NCI-H1048 (cell line): ENCODE results near the gene AKAP13.

ENCODE experiments used
- DNase-seq: peaks from one replicate; lab custom pipeline; 2025; lab: John Stamatoyannopoulos, UW

AKAP13 gene

DNA sequence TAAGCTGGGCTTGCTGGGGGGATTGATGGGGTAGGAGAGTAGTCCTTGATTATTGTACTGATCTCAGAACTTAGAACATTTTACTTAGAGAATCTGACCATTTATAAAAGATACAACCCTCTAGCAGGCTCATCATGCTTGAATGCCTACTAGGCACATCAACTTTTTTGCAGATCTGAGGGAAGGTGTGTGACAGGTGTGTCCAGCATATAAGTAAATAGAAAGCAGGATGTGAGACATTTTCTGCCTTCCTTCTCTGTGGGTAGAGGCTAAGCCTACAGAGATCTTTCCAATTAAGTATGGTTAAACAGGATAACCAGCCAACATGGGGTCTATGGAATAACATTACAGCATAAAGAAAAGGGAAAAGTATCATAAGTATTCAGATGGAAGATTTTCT, 159.1 kb downstream of the AKAP13 start:
- DNase-seq = no peak

DNA sequence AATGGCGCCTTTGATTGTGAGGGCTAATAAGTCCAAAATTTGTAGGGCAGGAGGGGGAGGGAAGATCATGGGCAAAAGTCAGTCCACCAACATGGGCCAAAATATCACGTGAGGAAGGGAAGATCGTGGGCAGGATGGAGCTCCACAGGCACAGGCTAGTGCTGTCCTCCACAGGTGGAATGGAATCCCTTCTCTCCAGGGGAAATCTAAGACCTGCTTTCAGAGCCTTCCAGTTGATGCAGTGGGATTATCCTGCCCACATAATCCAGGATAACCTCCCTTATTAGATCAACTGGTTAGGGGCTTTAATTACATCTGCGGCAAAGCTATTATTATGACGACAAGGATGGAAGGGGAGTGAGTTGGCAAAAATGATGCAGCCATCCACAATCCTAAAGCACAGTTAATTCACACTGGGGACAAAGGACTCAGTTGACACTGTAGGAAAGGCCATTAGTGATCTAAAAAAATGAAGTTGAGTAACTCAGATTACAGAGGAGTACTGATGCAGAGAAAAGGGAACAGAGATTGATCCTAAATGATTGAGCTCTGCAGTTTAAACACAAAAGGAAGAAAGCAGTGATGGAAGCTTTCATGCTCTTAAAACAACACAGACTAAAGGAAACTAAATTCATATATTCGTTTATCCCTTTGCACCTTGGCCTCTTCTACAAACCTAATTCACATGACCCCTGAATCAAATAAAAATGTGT, 159.8 kb downstream of the AKAP13 start:
- DNase-seq = no peak

DNA sequence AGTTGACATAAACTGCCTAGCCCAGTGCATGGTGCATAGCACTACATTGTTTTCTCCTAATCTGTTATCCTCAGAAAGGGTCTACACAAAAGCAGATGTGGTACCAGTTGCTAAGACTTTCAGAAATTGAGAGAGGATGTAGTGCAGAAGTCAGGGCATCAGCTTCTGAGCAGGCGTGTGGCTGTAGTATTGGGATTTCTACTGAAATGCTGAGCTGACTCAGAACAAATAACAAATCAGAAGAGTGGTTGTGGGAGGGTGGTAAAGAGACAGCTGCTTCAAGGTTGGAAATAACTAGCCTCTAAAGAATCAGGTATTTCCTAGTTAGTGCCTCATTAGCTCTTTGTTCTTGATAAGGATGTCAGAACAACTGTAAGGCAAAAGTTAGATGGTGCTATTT, 161.3 kb downstream of the AKAP13 start:
- no peak for DNase-seq

DNA sequence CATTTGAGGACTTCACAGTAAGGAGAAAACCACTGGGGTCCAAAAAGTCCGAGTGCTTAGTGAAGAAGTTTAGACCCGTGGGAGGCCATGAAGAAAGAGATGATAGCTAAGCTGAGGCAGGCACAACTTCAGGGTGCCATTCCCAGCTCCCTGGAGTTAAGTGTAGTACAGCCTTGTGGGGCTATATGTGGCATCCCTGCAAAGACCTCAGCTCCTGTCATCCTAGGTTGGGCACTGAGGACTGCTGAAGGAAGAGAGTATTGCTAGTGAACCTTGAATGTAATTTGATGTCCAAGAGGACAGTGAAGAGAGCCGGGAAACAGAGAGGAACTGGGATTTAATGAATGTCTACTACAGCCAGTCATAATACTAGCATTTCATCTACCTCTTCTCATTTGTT, 162.1 kb downstream of the AKAP13 start:
- DNase-seq = no peak

DNA sequence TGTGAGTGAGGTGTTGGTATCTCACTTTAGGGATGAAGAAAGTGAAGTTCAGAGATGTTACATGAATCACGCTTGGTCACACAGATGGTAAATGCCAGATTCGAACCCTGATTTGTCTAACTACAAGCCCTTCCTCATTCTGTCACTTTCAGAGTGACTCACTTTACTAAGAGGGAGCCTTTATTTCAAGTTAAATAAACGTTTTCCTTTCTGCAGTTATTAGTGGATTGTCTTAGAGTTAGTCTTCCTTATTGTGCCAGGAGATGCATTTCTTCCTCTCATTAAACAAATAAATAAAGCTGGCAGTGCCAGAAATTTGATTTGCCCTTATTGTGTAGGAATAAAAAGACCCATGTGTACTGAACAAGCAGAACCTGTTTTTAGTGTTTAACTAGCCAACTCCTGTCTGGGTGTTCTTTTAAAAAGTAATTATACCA, 162.5 kb downstream of the AKAP13 start:
- peak; percentile 59 for DNase-seq

DNA sequence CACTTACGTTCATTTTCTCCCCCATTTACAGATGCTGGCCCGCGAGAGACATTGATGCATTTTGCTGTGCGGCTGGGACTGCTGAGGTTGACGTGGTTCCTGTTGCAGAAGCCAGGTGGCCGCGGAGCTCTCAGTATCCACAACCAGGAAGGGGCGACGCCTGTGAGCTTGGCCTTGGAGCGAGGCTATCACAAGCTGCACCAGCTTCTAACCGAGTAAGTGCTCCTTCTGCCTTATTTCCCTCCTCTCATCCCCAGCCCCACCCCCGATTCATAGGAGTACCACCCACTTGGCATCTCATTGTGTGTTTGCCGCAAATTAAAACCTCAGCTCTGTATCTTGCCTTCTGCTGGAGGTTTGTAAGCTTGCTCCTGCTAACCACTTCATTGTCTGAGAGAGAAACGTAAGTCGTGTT, 163.3 kb downstream of the AKAP13 start:
- DNase-seq = no peak

DNA sequence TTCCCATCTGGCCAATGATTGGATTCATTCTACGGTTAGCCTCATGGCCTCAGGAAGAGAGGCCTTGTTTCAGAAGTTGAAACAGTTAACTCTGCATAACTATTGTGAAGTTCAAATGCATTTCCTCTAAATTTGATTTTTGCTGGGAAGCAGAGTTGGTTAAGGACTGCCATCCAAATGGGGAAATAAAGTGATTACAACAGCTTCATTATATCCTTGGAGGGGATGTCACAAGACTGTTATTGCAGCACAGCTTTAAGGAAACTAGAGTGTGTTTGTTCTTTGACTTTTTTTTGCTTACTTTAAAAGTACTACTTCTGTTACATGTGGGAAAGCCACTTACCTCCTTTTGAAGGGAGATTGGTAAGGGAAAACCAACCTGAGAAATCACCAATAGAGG, 164.8 kb downstream of the AKAP13 start:
- no peak for DNase-seq

DNA sequence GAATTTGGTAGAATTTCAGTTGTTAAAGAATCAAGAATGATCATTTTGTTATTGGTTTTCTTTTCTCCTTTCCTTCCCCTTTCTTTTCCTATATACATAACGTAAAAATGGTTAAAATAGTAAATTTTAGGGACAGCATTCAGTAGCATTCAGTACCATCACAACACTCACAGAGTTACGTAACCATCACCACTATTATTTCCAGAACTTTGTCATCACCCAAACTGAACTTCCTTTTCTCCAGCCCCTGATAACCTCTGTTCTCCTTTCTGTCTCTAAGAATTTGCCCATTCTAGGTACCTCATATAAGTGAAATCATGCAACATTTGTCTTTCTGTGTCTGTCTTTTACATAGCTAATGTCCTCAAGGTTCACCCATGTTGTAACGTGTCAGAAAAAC, 165.3 kb downstream of the AKAP13 start:
- no peak for DNase-seq

DNA sequence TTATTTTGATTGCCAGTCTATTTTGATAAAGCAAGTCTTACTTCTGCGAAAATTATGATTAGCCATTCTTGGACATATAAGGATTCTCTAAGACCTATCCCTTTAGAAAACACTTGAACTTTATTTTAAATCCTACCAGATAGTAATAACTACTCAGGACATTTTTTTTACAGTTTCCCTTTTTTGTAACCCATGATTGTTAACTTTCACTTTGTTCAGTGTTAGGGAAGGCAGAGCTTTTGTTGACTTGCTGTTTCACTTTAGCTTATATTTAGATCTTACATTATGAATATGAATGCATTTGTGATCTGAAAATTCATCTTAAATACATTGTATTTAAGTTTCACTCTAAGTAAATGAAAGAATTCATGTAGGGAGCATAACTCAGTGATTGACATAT, 167.0 kb downstream of the AKAP13 start:
- DNase-seq = no peak

DNA sequence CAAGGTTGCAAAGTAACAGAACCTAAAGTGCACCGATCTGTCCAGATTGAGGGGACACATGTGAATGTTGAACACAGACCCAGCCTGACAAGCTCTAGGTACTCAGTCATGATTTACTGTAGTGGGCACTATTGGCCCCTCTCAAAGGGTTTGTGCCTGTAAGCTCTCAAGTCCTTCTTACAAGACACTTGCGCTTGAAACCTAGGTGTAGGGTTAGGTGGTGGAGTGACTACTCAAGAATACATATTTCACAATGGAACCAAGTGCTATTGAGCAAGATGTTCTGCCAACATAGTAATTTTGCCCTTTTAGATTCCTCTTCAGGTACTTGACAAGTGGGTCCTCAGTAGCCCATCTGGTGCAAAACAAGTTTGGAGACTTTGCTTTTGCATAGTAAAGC, 169.9 kb downstream of the AKAP13 start:
- DNase-seq = no peak

DNA sequence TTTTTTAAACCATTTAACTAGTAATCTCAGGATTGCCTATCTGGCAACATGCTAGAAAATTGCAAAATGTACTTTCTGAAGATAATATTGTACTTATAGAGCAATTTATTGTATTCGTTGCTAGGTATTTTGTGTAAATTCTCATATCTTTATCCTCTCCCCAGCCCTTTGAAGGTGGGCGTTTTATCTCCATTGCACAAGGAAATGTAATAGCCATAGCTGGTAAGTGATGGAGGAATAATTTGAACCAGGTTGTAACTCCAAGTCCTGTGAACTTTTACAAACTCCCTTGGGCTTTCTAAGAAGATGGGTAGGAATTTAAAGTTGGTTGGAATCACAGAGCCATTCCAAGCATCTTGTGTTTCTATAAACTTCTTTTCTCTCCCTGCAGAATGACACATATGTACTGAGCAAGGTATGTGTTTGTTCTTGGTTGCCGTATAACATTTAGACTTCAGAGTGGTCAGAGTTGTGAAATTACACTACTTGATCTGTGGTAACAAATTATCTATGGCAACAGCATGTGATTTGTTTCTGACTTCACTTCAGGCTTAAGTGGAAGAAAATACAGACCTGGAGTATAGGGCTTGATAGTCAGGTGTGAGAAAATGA, 170.9 kb downstream of the AKAP13 start:
- no peak for DNase-seq

DNA sequence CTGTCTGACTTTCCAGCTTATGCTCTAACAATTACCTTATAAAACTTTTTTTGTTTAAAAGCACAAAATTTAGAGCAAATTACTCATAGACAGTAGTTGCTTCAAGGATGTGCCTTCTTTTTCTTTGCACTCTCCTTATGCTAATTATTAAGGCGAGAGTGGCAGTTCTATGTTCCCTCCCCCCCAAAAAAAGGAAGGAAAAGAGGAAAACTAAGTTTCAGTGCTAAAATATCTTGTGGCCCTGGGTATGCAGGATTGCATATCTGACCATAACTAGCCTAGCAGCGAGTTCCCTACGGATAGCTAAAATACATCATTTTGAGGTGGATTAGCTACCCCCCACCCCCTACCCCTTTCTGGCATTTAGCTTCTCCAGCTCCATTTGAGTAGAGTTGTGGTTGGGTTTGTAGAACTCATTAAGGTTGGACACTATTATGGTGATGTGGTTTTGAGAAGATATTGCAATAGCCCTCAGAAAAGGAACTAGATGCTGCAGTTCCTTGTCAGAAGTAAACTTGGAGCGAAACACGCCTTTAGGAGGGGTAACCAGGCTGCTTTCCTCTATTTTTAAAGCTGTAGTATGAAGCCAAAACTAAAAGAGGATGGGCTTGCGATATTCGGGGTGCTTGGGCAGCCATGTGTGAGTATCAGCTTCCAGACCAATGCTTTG, 174.6 kb downstream of the AKAP13 start:
- no peak for DNase-seq

DNA sequence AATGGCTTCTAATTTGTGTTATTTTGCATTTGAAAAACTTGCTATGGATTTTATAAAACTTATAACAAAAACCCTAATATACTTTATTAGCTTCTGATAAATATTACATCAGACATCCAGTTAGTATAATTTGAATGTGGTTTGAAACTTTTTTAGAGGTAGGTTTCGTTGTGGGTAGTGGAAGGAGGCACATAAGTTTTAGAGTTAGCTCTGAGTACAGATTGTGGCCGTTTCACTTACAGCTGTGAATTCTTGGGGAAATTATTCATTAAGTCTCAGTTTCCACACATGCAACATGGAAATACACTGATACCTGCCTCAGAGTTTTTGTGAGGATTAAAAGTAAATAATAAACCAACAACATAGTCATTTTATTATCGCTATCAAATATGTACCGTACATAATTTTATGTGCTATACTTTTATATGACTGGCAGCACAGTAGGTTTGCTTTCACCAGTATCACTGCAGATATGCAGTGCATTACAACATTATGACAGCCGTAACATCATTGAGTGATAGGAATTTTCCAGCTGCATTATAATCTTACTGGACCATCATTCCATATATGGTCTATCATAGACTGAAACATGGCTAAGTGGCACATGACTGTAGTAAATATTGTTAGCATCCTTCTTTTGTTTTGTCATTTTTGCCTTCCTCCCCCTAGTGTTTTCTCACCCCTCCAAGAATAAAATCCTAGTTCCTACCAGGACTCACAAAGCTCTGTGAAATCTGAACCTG, 175.6 kb downstream of the AKAP13 start:
- no peak for DNase-seq

DNA sequence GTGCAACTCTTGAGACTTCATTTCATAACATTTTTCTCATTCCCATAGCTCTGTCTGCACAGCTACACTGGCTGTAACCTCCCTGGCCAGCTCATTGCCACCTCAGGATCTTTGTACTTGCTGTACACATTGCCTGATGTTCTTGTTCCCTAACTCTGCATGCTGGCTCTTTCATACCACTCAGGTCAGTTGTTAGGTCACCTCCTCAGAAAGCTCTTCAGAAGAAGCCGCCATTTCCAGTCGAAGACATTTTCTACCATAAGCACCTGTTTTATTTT, 176.2 kb downstream of the AKAP13 start:
- no peak for DNase-seq

DNA sequence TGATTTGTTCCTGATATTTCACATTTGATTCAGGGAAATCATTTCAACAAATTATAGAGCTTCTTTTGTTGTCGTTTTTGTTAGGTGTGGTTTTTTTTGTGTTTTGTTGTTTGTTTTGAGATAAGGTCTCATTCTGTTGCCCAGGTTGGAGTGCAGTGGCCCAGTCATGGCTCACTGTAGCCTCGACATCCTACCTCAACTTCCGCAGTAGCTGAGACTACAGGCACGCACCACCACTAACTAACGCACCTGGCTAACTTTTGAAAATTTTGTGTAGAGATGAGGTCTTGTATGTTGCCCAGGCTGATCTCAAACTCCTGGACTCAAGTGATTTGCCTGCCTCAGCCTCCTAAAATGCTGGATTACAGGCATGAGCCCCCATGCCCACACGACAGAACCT, 177.0 kb downstream of the AKAP13 start:
- no peak for DNase-seq

DNA sequence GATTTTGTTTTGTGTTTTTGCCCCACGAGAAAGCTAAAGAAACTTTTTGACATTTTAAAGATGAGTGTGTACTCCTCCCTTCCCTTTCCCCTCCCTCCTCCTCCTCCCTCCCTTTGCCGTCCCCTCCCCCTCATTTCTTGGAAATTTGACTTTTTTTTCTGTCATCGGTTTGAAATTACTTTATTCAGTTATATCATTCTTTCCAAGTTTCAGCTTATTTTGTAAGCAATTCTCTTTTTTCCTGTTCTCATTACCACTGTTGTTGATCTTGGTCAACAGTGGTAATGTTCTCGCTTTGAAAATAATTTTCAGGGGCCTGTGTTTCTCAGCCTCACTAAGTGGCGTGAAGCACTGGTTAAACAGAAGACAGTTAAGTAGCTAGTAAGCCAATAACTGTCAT, 178.4 kb downstream of the AKAP13 start:
- no peak for DNase-seq

DNA sequence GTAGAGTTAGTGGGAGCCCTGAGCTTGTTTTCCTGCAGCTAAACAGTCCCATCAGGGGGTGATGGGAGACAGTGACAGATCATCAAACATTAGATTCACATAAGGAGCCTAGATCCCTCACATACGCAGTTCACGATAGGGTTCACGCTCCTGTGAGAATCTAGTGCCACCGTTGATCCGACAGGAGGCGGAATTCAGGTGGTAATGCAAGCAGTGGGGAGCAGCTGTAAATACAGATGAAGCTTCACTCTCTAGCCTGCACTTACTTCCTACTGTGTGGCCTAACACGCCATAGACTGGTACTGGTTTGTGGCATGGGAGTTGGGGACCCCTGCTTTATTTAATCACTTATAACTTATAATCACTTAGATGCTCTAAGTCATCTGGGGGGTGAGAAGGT, 179.1 kb downstream of the AKAP13 start:
- DNase-seq = no peak

DNA sequence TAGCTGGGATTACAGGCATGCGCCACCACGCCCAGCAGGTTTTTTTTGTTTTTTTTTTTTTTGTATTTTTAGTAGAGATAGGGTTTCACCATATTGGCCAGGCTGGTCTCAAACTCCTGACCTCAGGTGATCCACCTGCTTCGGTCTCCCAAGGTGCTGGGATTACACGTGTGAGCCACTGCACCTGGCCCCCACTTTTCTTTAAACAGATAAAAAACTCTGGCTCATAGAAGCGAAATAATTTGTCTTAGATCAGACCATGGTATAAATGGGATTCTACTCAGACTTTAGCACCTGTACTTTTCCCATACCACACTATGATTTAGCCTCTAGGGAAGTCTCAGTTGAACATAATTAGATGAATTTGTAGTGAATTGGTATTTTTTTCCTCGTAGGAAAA, 182.4 kb downstream of the AKAP13 start:
- DNase-seq = no peak

DNA sequence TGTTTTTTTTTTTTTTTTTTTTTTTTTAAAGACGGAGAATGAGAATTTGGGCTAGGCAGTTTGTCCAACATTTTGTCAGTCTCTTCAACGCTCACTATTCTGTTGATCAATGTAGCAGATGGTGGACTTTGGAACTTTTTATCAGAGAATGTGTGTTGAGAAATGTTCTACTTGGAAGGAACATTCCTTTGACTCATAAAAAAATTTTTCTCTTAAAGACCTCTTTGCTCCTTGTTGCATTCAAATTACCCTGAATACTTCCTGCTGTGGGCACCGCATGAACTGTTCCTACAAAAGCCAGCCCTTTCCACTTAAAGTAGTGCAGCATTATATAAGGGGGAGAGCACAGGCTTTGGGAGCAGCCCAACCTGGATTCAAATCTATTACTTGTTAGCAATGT, 182.9 kb downstream of the AKAP13 start:
- no peak for DNase-seq

DNA sequence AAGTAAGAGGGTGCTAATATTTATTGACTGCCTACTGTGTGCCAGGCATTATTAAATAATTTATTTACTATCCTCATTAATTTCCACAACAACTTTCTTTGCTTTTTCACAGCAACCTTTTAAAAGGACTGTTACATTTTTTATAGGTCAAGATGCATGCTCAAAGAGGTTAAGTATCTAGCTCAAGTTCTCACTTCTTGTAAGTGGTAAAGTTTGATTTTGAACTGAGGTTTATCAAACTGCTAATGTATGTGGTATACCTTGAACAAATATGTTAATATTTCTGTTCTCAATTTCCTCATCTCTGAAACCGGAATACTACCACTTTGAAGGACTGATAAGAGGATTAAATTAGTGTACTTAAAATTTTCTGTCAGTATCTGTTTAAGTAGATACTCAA, 183.3 kb downstream of the AKAP13 start:
- no peak for DNase-seq

DNA sequence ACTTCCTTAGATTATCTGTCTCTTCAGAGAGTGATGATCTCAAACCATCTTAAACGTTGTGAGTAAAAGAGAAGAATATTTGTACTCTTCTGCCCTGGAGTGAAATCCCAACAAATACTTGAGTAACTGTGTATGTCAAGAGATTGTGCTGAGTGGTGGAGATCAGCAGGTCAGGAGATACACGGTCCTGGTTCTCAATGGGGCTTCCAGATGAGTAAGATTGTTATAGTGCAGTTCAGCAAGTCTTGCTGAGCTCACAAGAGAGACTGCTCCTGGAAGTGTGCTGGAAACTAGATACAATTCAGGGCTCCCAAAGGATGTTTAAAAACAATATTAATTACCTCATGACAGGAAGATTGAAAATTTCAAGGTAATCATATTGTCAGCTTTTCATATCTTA, 184.3 kb downstream of the AKAP13 start:
- no peak for DNase-seq

DNA sequence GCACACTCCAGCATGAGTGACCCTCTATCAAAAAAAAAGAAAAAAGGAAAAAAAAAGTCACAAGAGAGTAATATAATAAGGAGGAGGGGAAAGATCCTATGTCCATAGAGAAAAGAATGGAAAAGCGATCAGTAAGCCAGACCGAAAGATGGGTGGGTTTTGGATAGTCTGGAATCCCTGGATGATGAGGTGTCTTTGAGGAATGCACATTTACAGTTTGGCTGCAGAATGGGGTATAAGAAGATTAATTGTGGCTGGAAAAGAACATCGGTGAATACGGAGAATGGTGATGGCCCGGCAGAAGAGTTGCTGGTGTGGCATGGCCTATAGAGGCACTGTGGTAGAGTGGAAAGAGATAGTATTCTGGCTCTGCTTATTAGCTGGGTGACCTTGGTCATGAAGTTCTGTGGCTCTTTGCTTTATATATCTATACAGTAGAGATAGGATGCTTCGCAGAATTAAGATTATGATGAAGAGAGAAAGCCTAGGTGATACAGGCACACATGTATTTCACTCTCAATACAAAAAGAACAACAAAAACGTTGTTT, 187.9 kb downstream of the AKAP13 start:
- no peak for DNase-seq

DNA sequence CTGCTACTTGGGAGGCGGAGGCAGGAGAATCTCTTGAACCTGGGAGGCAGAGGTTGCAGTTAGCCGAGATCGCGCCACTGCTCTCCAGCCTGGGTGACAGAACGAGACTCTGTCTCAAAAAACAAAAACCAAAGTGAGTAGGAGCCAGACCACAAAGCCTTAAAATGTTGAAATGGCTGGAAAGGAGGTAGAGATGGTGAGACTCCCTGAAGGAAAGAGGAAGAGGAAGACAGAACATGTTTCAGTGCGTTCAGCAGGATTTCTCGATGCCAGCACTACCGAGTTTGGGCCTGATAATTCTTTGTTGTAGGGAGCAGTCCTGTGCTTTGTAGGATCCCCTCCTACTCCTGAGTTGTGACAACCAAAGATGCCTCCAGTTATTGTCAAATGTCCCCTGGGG, 189.9 kb downstream of the AKAP13 start:
- DNase-seq = no peak
